A549 treated with GW870086 at 1 μM for 4 hours (cell line): ENCODE data around the gene PDLIM7. TPM values are rescaled to one million over a fixed set of nuclear protein-coding genes. Genes with fewer than 3 reads are reported as not detected.

Source experiments
- total RNA-seq: library from RNA; stranded (reverse); fragments of 200-300 nt; extraction: Qiagen RNA extraction; gene quantifications from 5 replicates; pipeline ENCODE4 v1.2.3, GENCODE V29; 2022; ENCODE audit warnings: low read depth

PDLIM7 gene, protein sequence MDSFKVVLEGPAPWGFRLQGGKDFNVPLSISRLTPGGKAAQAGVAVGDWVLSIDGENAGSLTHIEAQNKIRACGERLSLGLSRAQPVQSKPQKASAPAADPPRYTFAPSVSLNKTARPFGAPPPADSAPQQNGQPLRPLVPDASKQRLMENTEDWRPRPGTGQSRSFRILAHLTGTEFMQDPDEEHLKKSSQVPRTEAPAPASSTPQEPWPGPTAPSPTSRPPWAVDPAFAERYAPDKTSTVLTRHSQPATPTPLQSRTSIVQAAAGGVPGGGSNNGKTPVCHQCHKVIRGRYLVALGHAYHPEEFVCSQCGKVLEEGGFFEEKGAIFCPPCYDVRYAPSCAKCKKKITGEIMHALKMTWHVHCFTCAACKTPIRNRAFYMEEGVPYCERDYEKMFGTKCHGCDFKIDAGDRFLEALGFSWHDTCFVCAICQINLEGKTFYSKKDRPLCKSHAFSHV
- total RNA-seq = 65.9 to 84.5 TPM (median 83.1 TPM) in 5 replicates

DNA sequence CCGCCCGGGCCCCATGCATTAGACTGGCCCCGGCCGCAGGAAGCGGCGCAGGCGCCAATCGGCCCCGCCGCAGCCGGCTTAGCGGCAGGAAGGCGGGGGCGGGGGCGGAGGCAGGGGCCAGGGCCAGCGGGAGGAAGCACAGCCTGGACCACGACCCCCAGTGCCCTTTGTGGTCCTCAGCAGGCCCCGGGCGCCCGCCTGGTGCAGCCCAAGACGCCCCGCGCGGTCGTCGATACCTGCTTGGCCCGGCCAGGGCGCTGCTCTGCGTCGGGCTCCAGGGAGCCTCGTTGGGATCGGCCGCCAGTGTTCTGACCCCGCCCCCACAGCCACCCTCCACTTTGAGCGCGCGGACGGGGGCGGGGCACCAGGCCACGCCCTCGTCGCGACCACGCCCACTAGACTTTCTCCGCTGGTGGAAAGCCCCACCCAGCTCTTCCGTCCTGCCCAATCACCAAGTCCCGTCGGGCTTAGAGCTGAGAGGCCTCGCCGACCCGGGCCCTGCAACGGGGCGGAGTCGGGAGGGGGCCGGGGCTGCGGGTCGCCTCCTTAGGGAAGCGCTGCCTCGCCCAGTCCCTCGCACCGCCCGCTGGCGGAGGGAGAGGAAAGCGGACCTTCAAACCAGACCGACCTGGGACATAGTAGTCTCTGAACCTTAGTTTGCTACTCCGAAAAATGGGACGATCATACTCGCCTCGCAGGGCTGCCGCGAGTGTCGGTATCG lies at the start of gene PDLIM7:
Gene PDLIM7 (minus strand): TSS at position 313 of the 721 bp plus-strand sequence. CDS start 1,092 bp downstream, outside the sequence.

DNA sequence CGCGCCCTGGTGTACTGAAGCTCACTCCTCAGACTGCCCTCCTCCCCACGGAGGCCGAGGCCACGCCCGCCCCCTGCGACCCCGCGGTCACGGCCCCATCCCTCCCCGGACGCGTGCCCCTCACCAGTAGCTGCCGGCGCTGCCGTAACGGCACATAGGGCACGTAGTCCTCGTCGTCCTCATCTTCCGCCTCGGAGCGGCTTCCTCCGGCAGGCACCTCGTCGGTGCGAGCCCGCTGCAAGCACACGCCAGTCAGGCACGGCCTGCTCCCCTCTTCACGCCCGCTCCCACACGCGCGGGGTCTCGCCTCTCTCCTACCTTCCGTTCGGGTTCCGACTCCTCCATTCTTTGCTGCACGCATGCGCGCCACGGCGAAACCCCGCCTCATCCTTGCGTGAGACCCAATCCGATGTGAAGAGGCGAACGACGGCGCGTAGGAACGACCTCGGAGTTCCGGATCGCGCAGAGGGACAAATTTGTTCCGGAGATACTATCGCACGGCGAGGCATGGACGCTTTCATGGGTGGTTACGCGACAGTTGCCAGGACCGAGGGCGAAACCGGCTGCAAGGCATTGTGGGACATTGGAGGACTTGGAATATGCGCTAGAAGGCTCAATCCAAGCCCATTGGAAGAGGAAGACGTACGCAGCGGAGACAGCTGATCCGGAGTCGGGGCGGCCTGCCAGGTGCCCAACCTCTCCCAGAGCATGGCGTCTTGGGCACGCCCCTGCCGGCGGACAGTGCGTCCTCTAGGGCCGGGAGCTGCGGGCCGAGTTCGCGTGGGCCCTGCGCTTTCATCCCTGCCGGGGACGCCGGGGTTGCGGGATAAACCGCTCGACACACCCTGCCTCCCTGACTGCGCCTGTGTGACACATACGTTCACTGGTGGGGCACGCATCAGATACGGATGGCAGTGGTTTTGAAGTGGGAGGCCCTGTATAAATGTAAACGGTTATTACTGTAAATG lies 19.5 kb upstream of the PDLIM7 start, which contains the start of gene DDX41:
Gene DDX41 (minus strand): TSS at position 361 of the 968 bp plus-strand sequence. CDS start 16 bp downstream, at position 345.

DNA sequence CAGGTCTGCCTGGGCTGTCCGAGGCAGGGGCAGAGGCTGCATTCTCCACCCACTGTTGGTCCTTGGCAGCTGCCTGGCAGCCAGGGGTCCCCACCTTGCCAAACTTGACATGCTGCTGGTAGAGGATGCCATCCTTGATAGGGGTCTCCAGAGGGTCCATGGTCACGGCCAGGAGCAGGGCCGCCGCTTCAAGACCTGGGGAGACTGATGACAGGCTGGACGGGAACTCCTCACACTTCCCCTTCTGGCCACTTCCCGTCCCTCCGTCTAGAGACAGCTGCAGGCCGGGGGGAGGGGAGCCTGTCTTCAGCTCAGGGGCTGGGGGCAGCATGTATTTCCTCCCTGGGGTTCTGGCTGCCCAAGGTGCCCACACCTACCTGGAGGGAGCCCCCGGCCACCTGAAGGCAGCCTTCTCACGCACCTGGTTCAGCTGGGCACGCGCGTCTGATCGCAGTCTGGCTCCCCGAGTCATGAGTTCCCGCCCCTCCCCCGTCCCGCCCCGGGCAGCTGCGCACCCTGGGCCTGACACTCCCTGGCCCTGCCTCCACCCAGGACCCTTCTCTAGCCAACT lies 12.1 kb upstream of the PDLIM7 start, which contains the start of gene DOK3:
Gene DOK3 (minus strand): TSS at position 446 of the 571 bp plus-strand sequence. CDS start 286 bp downstream, at position 160.

DNA sequence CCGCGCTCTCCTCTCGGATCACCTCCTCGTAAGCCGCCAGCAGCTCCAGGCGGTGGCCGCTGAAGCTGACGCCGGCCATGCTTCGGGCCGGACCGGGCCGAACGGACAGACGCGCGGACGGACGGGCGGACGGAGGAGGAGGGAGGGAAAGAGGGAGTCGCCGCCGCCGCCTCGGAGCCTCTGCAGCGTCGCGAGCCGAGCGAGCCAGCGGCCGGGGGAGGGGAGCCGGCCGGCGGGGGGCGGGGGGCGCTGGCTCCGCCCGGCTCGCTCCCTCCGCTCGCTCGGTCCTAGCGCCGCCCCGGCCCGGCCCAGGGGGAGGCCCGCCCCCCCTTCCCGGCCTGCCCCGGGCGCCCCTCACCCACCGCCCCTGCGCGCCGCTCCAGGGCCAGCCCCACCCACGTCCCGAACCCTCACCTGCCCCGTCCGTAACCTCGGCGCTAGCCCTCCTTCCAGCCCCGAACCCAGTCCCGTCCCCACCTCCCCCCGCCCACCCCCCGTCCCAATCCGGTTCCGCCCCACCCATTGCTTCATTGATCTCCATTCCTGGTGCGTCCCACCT lies 23.9 kb downstream of the PDLIM7 start, which contains the start of gene DBN1:
Gene DBN1 (minus strand): TSS at position 192 of the 559 bp plus-strand sequence. CDS start 113 bp downstream, at position 79.

DNA sequence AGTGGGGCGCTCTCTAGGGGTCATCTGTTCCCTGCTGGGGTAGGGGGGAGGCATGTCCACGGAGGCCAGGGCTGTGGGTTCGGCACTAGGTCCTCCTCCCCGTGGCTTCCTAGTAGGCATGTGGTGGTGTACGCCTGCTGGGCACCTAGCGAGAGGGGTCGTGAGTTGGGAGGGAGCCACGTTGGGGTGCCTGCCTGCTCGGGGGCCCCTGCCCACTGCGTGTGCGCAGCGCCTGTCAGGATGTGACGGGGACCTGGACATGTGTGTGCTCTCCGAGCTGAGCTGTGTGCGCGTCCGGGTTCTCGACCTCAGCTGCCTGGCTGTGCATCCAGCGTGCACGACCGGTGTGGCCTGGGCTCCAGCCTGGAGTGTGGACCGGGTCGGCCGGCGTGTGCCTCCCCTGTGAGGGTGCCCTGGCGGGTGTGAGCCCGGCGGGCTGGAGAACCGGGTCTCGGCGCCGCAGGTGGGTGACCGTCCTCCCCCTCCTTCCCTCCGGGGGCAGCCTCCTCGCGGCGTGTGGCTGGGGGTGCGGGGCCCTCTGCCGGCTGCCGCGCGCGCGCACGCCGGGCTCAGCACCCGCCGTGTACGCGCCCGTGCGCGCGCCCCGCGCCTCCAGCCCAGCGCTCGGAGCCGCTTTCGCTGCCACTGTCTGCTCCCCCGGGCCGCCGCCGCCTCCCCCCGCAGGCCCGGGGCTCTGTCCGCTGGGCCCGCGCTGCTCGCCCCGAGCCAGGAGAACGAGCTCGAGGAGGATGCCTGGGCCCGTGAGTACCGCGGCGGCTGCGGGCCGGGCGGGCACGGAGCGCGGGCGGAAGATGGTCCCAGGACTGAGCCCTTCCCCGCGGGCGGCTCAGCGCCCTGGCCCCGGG lies 51.0 kb downstream of the PDLIM7 start, which contains the start of gene PRR7:
Gene PRR7 (plus strand): TSS at position 615 of the 866 bp plus-strand sequence. CDS start 8,254 bp downstream, outside the sequence.

Other genes with a start within 250 kb of the PDLIM7 start
- 22.5 to 26.9 TPM (median 24.5 TPM) in 5 replicates for gene RAB24, start 193.9 kb downstream of the PDLIM7 start, total RNA-seq
- gene PRELID1, start 193.8 kb downstream of the PDLIM7 start, total RNA-seq = 304 to 397 TPM (median 381 TPM) in 5 replicates
- 14.2 to 18.0 TPM (median 16.0 TPM) in 5 replicates for gene MXD3, start 185.7 kb downstream of the PDLIM7 start, total RNA-seq
- 184 to 212 TPM (median 199 TPM) in 5 replicates for gene LMAN2, start 145.9 kb downstream of the PDLIM7 start, total RNA-seq
- 2.3 to 7.2 TPM (median 5.4 TPM) in 5 replicates for gene RGS14, start 139.7 kb downstream of the PDLIM7 start, total RNA-seq
- gene SLC34A1, start 113.2 kb downstream of the PDLIM7 start, total RNA-seq = not detected in 5 replicates
- not detected in 5 replicates for gene PFN3, start 96.9 kb downstream of the PDLIM7 start, total RNA-seq
- gene F12, start 88.0 kb downstream of the PDLIM7 start, total RNA-seq = 14.3 to 24.6 TPM (median 22.9 TPM) in 5 replicates
- gene GRK6, start 70.9 kb downstream of the PDLIM7 start, total RNA-seq = 18.6 to 27.2 TPM (median 25.2 TPM) in 5 replicates
- 18.7 to 32.3 TPM (median 31.1 TPM) in 5 replicates for gene PRR7, start 50.8 kb downstream of the PDLIM7 start, total RNA-seq
- 54.5 to 69.5 TPM (median 65.6 TPM) in 5 replicates for gene DBN1, start 24.0 kb downstream of the PDLIM7 start, total RNA-seq
- 2.4 to 5.6 TPM (median 4.3 TPM) in 5 replicates for gene DOK3, start 12.2 kb upstream of the PDLIM7 start, total RNA-seq
- 84.7 to 106 TPM (median 101 TPM) in 5 replicates for gene DDX41, start 19.4 kb upstream of the PDLIM7 start, total RNA-seq
- 16.9 to 28.1 TPM (median 26.8 TPM) in 5 replicates for gene FAM193B, start 57.0 kb upstream of the PDLIM7 start, total RNA-seq
- 273 to 293 TPM (median 280 TPM) in 5 replicates for gene TMED9, start 94.6 kb upstream of the PDLIM7 start, total RNA-seq
- gene B4GALT7, start 102.5 kb upstream of the PDLIM7 start, total RNA-seq = 21.4 to 28.5 TPM (median 25.7 TPM) in 5 replicates